NCI-H1105 (cell line): ENCODE results near the gene AK5.
A peak's percentile ranks its signal among the peaks of the same experiment; 100 is the strongest.
"Not testable (repeated sequence)": the region's sequence is repeated elsewhere in the genome, so short reads cannot be mapped to it uniquely, and the experiment has no call there.

Experiments used
- DNase-seq: peaks from one replicate; lab custom pipeline; 2025; lab: John Stamatoyannopoulos, UW

The AK5 gene

GRCh38 chr1:77506771-77507170 lies 225.0 kb downstream of the AK5 start:
- no peak for DNase-seq

GRCh38 chr1:77509051-77509492 lies 227.3 kb downstream of the AK5 start:
- DNase-seq = no peak

- DNase-seq = no peak
Observed at GRCh38 chr1:77509898-77510297, 228.1 kb downstream of the AK5 start.

GRCh38 chr1:77511440-77511840 lies 229.6 kb downstream of the AK5 start:
- DNase-seq = no peak

- not testable (repeated sequence) for DNase-seq
Observed at GRCh38 chr1:77512650-77513049, 230.8 kb downstream of the AK5 start.

GRCh38 chr1:77513839-77514763 lies 232.3 kb downstream of the AK5 start:
- DNase-seq = no peak

GRCh38 chr1:77514921-77515776 lies 233.3 kb downstream of the AK5 start:
- DNase-seq = no peak

- no peak for DNase-seq
Observed at GRCh38 chr1:77516106-77516505, 234.3 kb downstream of the AK5 start.

GRCh38 chr1:77524038-77524437 lies 242.2 kb downstream of the AK5 start:
- no peak for DNase-seq

GRCh38 chr1:77531149-77531548 lies 249.3 kb downstream of the AK5 start:
- DNase-seq = not testable (repeated sequence)

GRCh38 chr1:77531596-77532280 lies 249.9 kb downstream of the AK5 start:
- not testable (repeated sequence) for DNase-seq

GRCh38 chr1:77532641-77533040 lies 250.8 kb downstream of the AK5 start:
- DNase-seq = no peak

- peak; percentile 27 for DNase-seq
Observed at GRCh38 chr1:77533660-77534305, 252.0 kb downstream of the AK5 start.

GRCh38 chr1:77534456-77534855 lies 252.6 kb downstream of the AK5 start:
- no peak for DNase-seq

- DNase-seq = no peak
Observed at GRCh38 chr1:77536813-77537212, 255.0 kb downstream of the AK5 start.

GRCh38 chr1:77538956-77539518 lies 257.2 kb downstream of the AK5 start:
- DNase-seq = no peak

- DNase-seq = no peak
Observed at GRCh38 chr1:77539519-77540142, 257.8 kb downstream of the AK5 start.

GRCh38 chr1:77540501-77541161 lies 258.8 kb downstream of the AK5 start:
- no peak for DNase-seq

- no peak for DNase-seq
Observed at GRCh38 chr1:77541162-77541545, 259.3 kb downstream of the AK5 start.

- DNase-seq = no peak
Observed at GRCh38 chr1:77542813-77543420, 261.1 kb downstream of the AK5 start.
